C4-2B (cell line): ENCODE measurements around the gene DIPK1A.

Experiments used
- CTCF ChIP-seq: fragments of 450-650 bp; conservative IDR thresholded peaks from 2 replicates; pipeline ENCODE4 v1.5.1; 2017; ENCODE audit warnings: mild to moderate bottlenecking
- ZFX ChIP-seq: fragments of 450-650 bp; IDR thresholded peaks from 2 replicates; pipeline ENCODE4 v1.6.1; 2017

- TF ChIP-seq CTCF (no peak), ZFX (no peak)
Observed at GRCh38 chr1:92924501-92924900, 36.8 kb downstream of the DIPK1A start.
